IPS-11a (cell line): ENCODE data around the gene MYCBP2.

Experiments used
- H3K4me3 ChIP-seq: one replicate; pipeline ENCODE4 v1.5.1; 2013; ENCODE audit warnings: low read depth, low read length, control low read depth

MYCBP2 gene

GRCh38 chr13:77118134-77118533 is 208.8 kb downstream of the MYCBP2 start:
- H3K4me3 ChIP-seq, result no peak overlapping the region

GRCh38 chr13:77114271-77114670 is 212.6 kb downstream of the MYCBP2 start:
- H3K4me3 ChIP-seq, result no peak overlapping the region

GRCh38 chr13:77113496-77113895 is 213.4 kb downstream of the MYCBP2 start:
- no peak overlapping the region for H3K4me3 ChIP-seq

GRCh38 chr13:77105051-77105450 is 221.8 kb downstream of the MYCBP2 start:
- H3K4me3 ChIP-seq, result no peak overlapping the region

- H3K4me3 ChIP-seq, result no peak overlapping the region
Observed at GRCh38 chr13:77099415-77099814, 227.5 kb downstream of the MYCBP2 start.

GRCh38 chr13:77095288-77095687 is 231.6 kb downstream of the MYCBP2 start:
- H3K4me3 ChIP-seq, result no peak overlapping the region

- no peak overlapping the region for H3K4me3 ChIP-seq
Observed at GRCh38 chr13:77094773-77095172, 232.1 kb downstream of the MYCBP2 start.

GRCh38 chr13:77093735-77094134 is 233.2 kb downstream of the MYCBP2 start:
- no peak overlapping the region for H3K4me3 ChIP-seq

GRCh38 chr13:77084755-77085154 is 242.1 kb downstream of the MYCBP2 start:
- no peak overlapping the region for H3K4me3 ChIP-seq

- H3K4me3 ChIP-seq, result no peak overlapping the region
Observed at GRCh38 chr13:77079902-77080413, 246.9 kb downstream of the MYCBP2 start.

- no peak overlapping the region for H3K4me3 ChIP-seq
Observed at GRCh38 chr13:77067519-77067918, 259.4 kb downstream of the MYCBP2 start.

- H3K4me3 ChIP-seq, result no peak overlapping the region
Observed at GRCh38 chr13:77065461-77066147, 261.3 kb downstream of the MYCBP2 start.

- no peak overlapping the region for H3K4me3 ChIP-seq
Observed at GRCh38 chr13:77062097-77062496, 264.8 kb downstream of the MYCBP2 start.

- H3K4me3 ChIP-seq, result no peak overlapping the region
Observed at GRCh38 chr13:77061362-77061761, 265.5 kb downstream of the MYCBP2 start.

GRCh38 chr13:77056886-77057285 is 270.0 kb downstream of the MYCBP2 start:
- H3K4me3 ChIP-seq, result no peak overlapping the region

GRCh38 chr13:77056382-77056781 is 270.5 kb downstream of the MYCBP2 start:
- no peak overlapping the region for H3K4me3 ChIP-seq

GRCh38 chr13:77055158-77055557 is 271.7 kb downstream of the MYCBP2 start:
- H3K4me3 ChIP-seq, result no peak overlapping the region

GRCh38 chr13:77053192-77053591 is 273.7 kb downstream of the MYCBP2 start:
- no peak overlapping the region for H3K4me3 ChIP-seq

GRCh38 chr13:77048681-77049080 is 278.2 kb downstream of the MYCBP2 start:
- no peak overlapping the region for H3K4me3 ChIP-seq

- H3K4me3 ChIP-seq, result no peak overlapping the region
Observed at GRCh38 chr13:77047649-77048343, 279.1 kb downstream of the MYCBP2 start.

- no peak overlapping the region for H3K4me3 ChIP-seq
Observed at GRCh38 chr13:77042566-77043177, 284.2 kb downstream of the MYCBP2 start.

- no peak overlapping the region for H3K4me3 ChIP-seq
Observed at GRCh38 chr13:77040835-77041234, 286.1 kb downstream of the MYCBP2 start.
